Erythroblast (primary cell): ENCODE measurements around the gene GRIN2C.

ENCODE experiments used
- GATA1 ChIP-seq: IDR thresholded peaks from 2 replicates; pipeline ENCODE4 v1.6.1; 2011; ENCODE audit warnings: low read depth, mild to moderate bottlenecking, control low read depth, low read length, moderate library complexity
- POLR2A ChIP-seq: IDR thresholded peaks from 2 replicates; pipeline ENCODE4 v1.6.1; 2011; ENCODE audit warnings: mild to moderate bottlenecking, low read length

DNA sequence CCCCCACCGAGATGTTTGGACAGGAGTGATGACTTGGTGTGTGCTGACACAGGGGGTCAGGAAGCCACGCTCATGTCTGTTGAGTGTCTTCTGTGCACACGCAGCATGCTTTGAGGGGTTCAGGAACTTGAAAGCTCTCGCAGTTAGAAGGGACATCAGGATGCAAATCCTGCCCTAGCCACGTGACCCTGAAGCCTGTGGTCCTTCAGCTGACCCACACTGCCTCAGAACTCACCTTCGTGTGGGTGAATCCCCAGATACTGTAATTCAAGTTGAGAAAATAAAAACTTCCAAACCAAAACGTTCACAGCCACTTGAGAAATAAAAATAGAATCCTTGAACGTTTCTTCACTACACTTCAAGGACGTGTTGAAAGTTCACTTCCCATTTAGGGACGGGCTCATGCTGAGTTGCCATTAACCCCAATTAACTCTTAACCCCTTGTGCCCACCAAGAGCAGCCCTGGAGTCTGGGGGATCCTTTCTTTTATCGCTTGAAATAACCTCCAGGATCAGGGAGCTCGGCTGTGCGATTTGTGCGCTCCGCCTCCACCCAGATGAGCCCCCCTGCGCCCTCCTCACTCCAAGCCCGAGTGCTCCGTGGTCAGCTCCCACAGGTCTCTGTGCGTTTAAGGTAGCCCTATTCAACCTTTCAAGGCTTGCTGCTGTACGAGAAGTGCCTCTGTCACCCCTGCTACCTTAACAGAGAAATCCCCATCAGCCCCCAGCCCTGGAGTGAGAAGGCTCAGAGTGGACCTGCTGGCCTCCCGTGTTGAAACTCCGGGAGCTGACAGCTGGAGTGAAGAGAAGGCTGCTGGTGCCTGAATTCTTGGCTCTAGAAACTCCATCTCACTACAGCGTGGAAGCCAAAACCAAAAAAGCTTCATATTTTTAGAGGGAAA lies 47.3 kb downstream of the GRIN2C start:
- no peak for TF ChIP-seq POLR2A
- no peak for TF ChIP-seq GATA1
